H1 (cell line): ENCODE data around the gene PDCD5.
"Not testable (repeated sequence)": the region's sequence is repeated elsewhere in the genome, so short reads cannot be mapped to it uniquely, and the experiment has no call there.

Experiments used
- ATF2 ChIP-seq: IDR thresholded peaks from 2 replicates; pipeline ENCODE4 v1.6.1; 2012; ENCODE audit warnings: low read length, inconsistent platforms
- CEBPB ChIP-seq: IDR thresholded peaks from 2 replicates; pipeline ENCODE4 v1.6.1; 2012; ENCODE audit warnings: low read depth, low read length
- CTCF ChIP-seq, 3 experiments: IDR thresholded peaks; 1 replicate in 2 of 3; 2 replicates in 1 of 3; pipeline versions ENCODE4 v1.5.1 to v1.6.1; 2011; ENCODE audit warnings: low read length in 3 of 3, mild to moderate bottlenecking in 3 of 3, inconsistent platforms in 2 of 3, low read depth in 1 of 3, moderate library complexity in 1 of 3; ENCODE audit not compliant: insufficient read depth in 1 of 3; ENCODE audit errors: control extremely low read depth in 1 of 3
- E2F6 ChIP-seq: IDR thresholded peaks from 2 replicates; pipeline ENCODE4 v1.6.1; 2012; ENCODE audit warnings: inconsistent platforms
- EP300 ChIP-seq, 2 experiments: IDR thresholded peaks; 1 replicate in 1 of 2; 2 replicates in 1 of 2; pipeline ENCODE4 v1.6.1; 2011 to 2012; ENCODE audit warnings: low read depth in 2 of 2, low read length in 2 of 2, mild to moderate bottlenecking in 2 of 2, borderline replicate concordance in 1 of 2, inconsistent platforms in 1 of 2, moderate library complexity in 1 of 2
- FOSL1 ChIP-seq: IDR thresholded peaks from 2 replicates; pipeline ENCODE4 v1.6.1; 2011; ENCODE audit warnings: mild to moderate bottlenecking, low read depth, low read length, moderate library complexity; ENCODE audit not compliant: insufficient read depth
- GABPA ChIP-seq: IDR thresholded peaks from 2 replicates; pipeline ENCODE4 v1.6.1; 2011; ENCODE audit warnings: mild to moderate bottlenecking, low read length, moderate library complexity, borderline replicate concordance; ENCODE audit not compliant: insufficient read depth
- HDAC6 ChIP-seq: IDR thresholded peaks from one replicate; pipeline ENCODE4 v1.7.1; 2012; ENCODE audit warnings: low read depth, mild to moderate bottlenecking, inconsistent platforms, low read length, moderate library complexity
- KDM1A ChIP-seq: fragments of 200-600, 300-600 bp; sonication (generic); IDR thresholded peaks from 2 replicates; pipeline ENCODE4 v1.7.1; 2016; ENCODE audit warnings: mild to moderate bottlenecking, low read length, borderline replicate concordance
- NANOG ChIP-seq: IDR thresholded peaks from 2 replicates; pipeline ENCODE4 v1.6.1; 2011; ENCODE audit warnings: low read length, low read depth, mild to moderate bottlenecking, inconsistent platforms; ENCODE audit not compliant: insufficient read depth, poor library complexity, severe bottlenecking
- POLR2A ChIP-seq, 2 experiments: IDR thresholded peaks; 1 replicate in 1 of 2; 2 replicates in 1 of 2; pipeline ENCODE4 v1.6.1; 2011; ENCODE audit warnings: low read depth in 2 of 2, low read length in 2 of 2, mild to moderate bottlenecking in 2 of 2; ENCODE audit errors: control extremely low read depth in 1 of 2
- POLR2AphosphoS5 ChIP-seq: IDR thresholded peaks from 2 replicates; pipeline ENCODE4 v1.6.1; 2011; ENCODE audit warnings: low read depth, low read length
- POU5F1 ChIP-seq: IDR thresholded peaks from 2 replicates; pipeline ENCODE4 v1.6.1; 2011; ENCODE audit warnings: low read depth, mild to moderate bottlenecking, low read length, moderate library complexity
- TAF1 ChIP-seq: IDR thresholded peaks from 2 replicates; pipeline ENCODE4 v1.6.1; 2011; ENCODE audit warnings: mild to moderate bottlenecking, low read depth, low read length

GRCh38 chr19:32587747-32588504, 6.9 kb downstream of the PDCD5 start:
- TF ChIP-seq GABPA; EP300 (IDR thresholded peaks at IDR 0.05; ENCODE audit: borderline replicate concordance in 1 of 2, low read depth in 2 of 2, low read length in 2 of 2); POLR2AphosphoS5; CEBPB; POLR2A (IDR thresholded peaks at IDR 0.05; ENCODE audit: control extremely low read depth in 1 of 2, low read depth in 2 of 2, low read length in 2 of 2); ATF2; CTCF (IDR thresholded peaks at IDR 0.05; ENCODE audit: control extremely low read depth in 1 of 3, insufficient read depth in 1 of 3, low read depth in 1 of 3, low read length in 3 of 3); KDM1A; E2F6; POU5F1; FOSL1; TAF1; NANOG; HDAC6: not testable (repeated sequence)
